Neural crest cell (in vitro differentiated cells): ENCODE data around the gene TACC2. TPM values are rescaled to one million over a fixed set of nuclear protein-coding genes. Genes with fewer than 3 reads are reported as not detected.
A peak's percentile ranks its signal among the peaks of the same experiment; 100 is the strongest.

Experiments
- DNase-seq: peaks from one replicate; pipeline ENCODE4 v3.0.0; 2021; ENCODE audit warnings: low read depth, mixed read lengths, low spot score
- H3K27ac Mint-ChIP-seq: one replicate; pipeline ENCODE4 v1.8.0; 2021; ENCODE audit warnings: mild to moderate bottlenecking, mixed read lengths; ENCODE audit not compliant: unreplicated experiment
- H3K27me3 Mint-ChIP-seq: 2 replicates; pipeline ENCODE4 v1.8.0; 2021; ENCODE audit warnings: low read depth, mild to moderate bottlenecking, mixed read lengths
- H3K36me3 Mint-ChIP-seq: 2 replicates; pipeline ENCODE4 v1.8.0; 2021; ENCODE audit warnings: low read depth, mild to moderate bottlenecking, mixed read lengths
- H3K4me1 Mint-ChIP-seq: 2 replicates; pipeline ENCODE4 v1.8.0; 2021; ENCODE audit warnings: mixed read lengths
- H3K4me3 Mint-ChIP-seq: one replicate; pipeline ENCODE4 v1.8.0; 2021; ENCODE audit warnings: mild to moderate bottlenecking, mixed read lengths
- H3K9me3 Mint-ChIP-seq: 2 replicates; pipeline ENCODE4 v1.8.0; 2021; ENCODE audit warnings: mixed read lengths
- CTCF ChIP-seq: fragments of 200-600 bp; sonication (generic); conservative IDR thresholded peaks from 2 replicates; pipeline ENCODE4 v1.5.0; 2021; ENCODE audit warnings: antibody characterized with exemption, mild to moderate bottlenecking
- total RNA-seq: library from RNA; stranded (reverse); gene quantifications from 2 replicates; pipeline ENCODE4 v1.2.1, GENCODE V29; 2021

The TACC2 gene
- total RNA-seq, 1 donor from 2014 or later: 48.2 TPM

- no peak for DNase-seq
- H3K4me1 Mint-ChIP-seq: peaks cover 58% of the 10 kb centered on the region
- no peak for TF ChIP-seq CTCF
- H3K9me3 Mint-ChIP-seq: no peaks in the 10 kb centered on the region
- peak overlapping the region; percentile 54 for H3K27ac Mint-ChIP-seq
- H3K36me3 Mint-ChIP-seq: peaks cover 3% of the 10 kb centered on the region
- no peak overlapping the region for H3K4me3 Mint-ChIP-seq
- no peaks in the 10 kb centered on the region for H3K27me3 Mint-ChIP-seq
Measured at GRCh38 chr10:122173766-122174435, 184.9 kb downstream of the TACC2 start.

- Mint-ChIP-seq H3K27ac (no peak overlapping the region), H3K27me3 (no peaks in the 10 kb centered on the region), H3K4me3 (peak overlapping the region; percentile 38), H3K9me3 (no peaks in the 10 kb centered on the region), H3K36me3 (no peaks in the 10 kb centered on the region), H3K4me1 (peaks cover 55% of the 10 kb centered on the region)
- DNase-seq: no peak
- TF ChIP-seq CTCF: no peak
Measured at GRCh38 chr10:122176232-122177213, 187.6 kb downstream of the TACC2 start.

- Mint-ChIP-seq H3K27ac (no peak overlapping the region), H3K27me3 (no peaks in the 10 kb centered on the region), H3K36me3 (no peaks in the 10 kb centered on the region), H3K4me3 (no peak overlapping the region), H3K4me1 (peaks cover 56% of the 10 kb centered on the region), H3K9me3 (no peaks in the 10 kb centered on the region)
- no peak for TF ChIP-seq CTCF
- DNase-seq: no peak
Measured at GRCh38 chr10:122178655-122179054, 189.7 kb downstream of the TACC2 start.

GRCh38 chr10:122181041-122181732 is 192.2 kb downstream of the TACC2 start:
- no peaks in the 10 kb centered on the region for H3K9me3 Mint-ChIP-seq
- H3K27ac Mint-ChIP-seq: no peak overlapping the region
- no peak for TF ChIP-seq CTCF
- H3K27me3 Mint-ChIP-seq: no peaks in the 10 kb centered on the region
- DNase-seq: no peak
- H3K4me3 Mint-ChIP-seq: no peak overlapping the region
- no peaks in the 10 kb centered on the region for H3K36me3 Mint-ChIP-seq
- H3K4me1 Mint-ChIP-seq: peaks cover 54% of the 10 kb centered on the region

GRCh38 chr10:122181876-122182275 is 192.9 kb downstream of the TACC2 start:
- Mint-ChIP-seq H3K9me3 (no peaks in the 10 kb centered on the region), H3K36me3 (no peaks in the 10 kb centered on the region), H3K4me3 (no peak overlapping the region), H3K27ac (no peak overlapping the region), H3K27me3 (no peaks in the 10 kb centered on the region), H3K4me1 (peaks cover 51% of the 10 kb centered on the region)
- DNase-seq: no peak
- TF ChIP-seq CTCF: no peak
